CD4-positive, alpha-beta T cell treated with Interleukin-2 at 100 ng/mL for 4 hours (primary cell): ENCODE measurements around the gene NFYC.

Experiments
- DNase-seq: peaks from one replicate; pipeline ENCODE4 v3.0.0-alpha.2; 2020; ENCODE audit warnings: low spot score

NFYC gene

GRCh38 chr1:40783001-40783905, 91.7 kb downstream of the NFYC start, which contains the start of gene KCNQ4:
Gene KCNQ4 (plus strand): TSS chr1:40783787. CDS start chr1:40784094, 307 bp downstream.
- no peak for DNase-seq

GRCh38 chr1:40784141-40784770, 92.8 kb downstream of the NFYC start:
- DNase-seq = no peak

GRCh38 chr1:40784771-40785151, 93.3 kb downstream of the NFYC start:
- no peak for DNase-seq

GRCh38 chr1:40785446-40785845, 93.9 kb downstream of the NFYC start:
- DNase-seq = no peak

- no peak for DNase-seq
Observed at GRCh38 chr1:40786171-40786994, 94.9 kb downstream of the NFYC start.

- DNase-seq = no peak
Observed at GRCh38 chr1:40786995-40787705, 95.6 kb downstream of the NFYC start.

- no peak for DNase-seq
Observed at GRCh38 chr1:40787737-40788560, 96.4 kb downstream of the NFYC start.

- no peak for DNase-seq
Observed at GRCh38 chr1:40788561-40789341, 97.2 kb downstream of the NFYC start.

- no peak for DNase-seq
Observed at GRCh38 chr1:40789342-40789598, 97.8 kb downstream of the NFYC start.

- DNase-seq = no peak
Observed at GRCh38 chr1:40789661-40790430, 98.3 kb downstream of the NFYC start.

GRCh38 chr1:40792036-40792435, 100.5 kb downstream of the NFYC start:
- no peak for DNase-seq

GRCh38 chr1:40793617-40794016, 102.1 kb downstream of the NFYC start:
- DNase-seq = no peak

- DNase-seq = no peak
Observed at GRCh38 chr1:40794048-40794447, 102.5 kb downstream of the NFYC start.

GRCh38 chr1:40794974-40795715, 103.6 kb downstream of the NFYC start:
- DNase-seq = no peak

GRCh38 chr1:40795811-40796586, 104.5 kb downstream of the NFYC start:
- DNase-seq = no peak

GRCh38 chr1:40796939-40797667, 105.6 kb downstream of the NFYC start:
- DNase-seq = no peak

GRCh38 chr1:40797668-40798010, 106.1 kb downstream of the NFYC start:
- DNase-seq = no peak
